ENCODE measurements around the gene TMEM59.

- no peak for TF ChIP-seq CTCF (conservative IDR thresholded peaks at IDR 0.05; ENCODE audit: low read length)
- TF ChIP-seq EZH2phosphoT487 (IDR thresholded peaks at IDR 0.05; ENCODE audit: borderline replicate concordance, low read depth, low read length) = no peak
These were observed 7.5 kb downstream of the TMEM59 start for GRCh38 chr1:54045496-54045895.
